Effector memory CD8-positive, alpha-beta T cell (primary cell): ENCODE data around the gene LRRC8C.
"Not testable (repeated sequence)": the region's sequence is repeated elsewhere in the genome, so short reads cannot be mapped to it uniquely, and the experiment has no call there.

ENCODE experiments used
- ATAC-seq: fragments of 150-1000 bp; cut with Tn5 transposase; replicated peaks from 2 replicates; pipeline ENCODE4 v1.10.0; 2021; ENCODE audit warnings: mild to moderate bottlenecking, moderate library complexity
- DNase-seq, 3 experiments: peaks; one replicate each; pipeline ENCODE4 v3.0.0; 2021
- H3K27ac Mint-ChIP-seq, 2 donors: one replicate each; pipeline ENCODE4 v1.8.0; 2022; ENCODE audit warnings: mild to moderate bottlenecking in 2 of 2, mixed read lengths in 2 of 2, moderate library complexity in 2 of 2
- H3K27me3 Mint-ChIP-seq, 2 donors: one replicate each; pipeline ENCODE4 v1.8.0; 2022; ENCODE audit warnings: mixed read lengths in 2 of 2
- H3K36me3 Mint-ChIP-seq: one replicate; pipeline ENCODE4 v1.8.0; 2022; ENCODE audit warnings: mild to moderate bottlenecking, moderate library complexity, mixed read lengths; ENCODE audit not compliant: insufficient read depth
- H3K4me1 Mint-ChIP-seq, 2 donors: one replicate each; pipeline ENCODE4 v1.8.0; 2022; ENCODE audit warnings: low read depth in 2 of 2, mixed read lengths in 2 of 2
- H3K4me3 Mint-ChIP-seq, 2 donors: one replicate each; pipeline ENCODE4 v1.8.0; 2022; ENCODE audit warnings: mild to moderate bottlenecking in 2 of 2, mixed read lengths in 2 of 2, moderate library complexity in 2 of 2
- H3K9me3 Mint-ChIP-seq, 2 donors: one replicate each; pipeline ENCODE4 v1.8.0; 2022; ENCODE audit warnings: mixed read lengths in 2 of 2

The LRRC8C gene

DNA sequence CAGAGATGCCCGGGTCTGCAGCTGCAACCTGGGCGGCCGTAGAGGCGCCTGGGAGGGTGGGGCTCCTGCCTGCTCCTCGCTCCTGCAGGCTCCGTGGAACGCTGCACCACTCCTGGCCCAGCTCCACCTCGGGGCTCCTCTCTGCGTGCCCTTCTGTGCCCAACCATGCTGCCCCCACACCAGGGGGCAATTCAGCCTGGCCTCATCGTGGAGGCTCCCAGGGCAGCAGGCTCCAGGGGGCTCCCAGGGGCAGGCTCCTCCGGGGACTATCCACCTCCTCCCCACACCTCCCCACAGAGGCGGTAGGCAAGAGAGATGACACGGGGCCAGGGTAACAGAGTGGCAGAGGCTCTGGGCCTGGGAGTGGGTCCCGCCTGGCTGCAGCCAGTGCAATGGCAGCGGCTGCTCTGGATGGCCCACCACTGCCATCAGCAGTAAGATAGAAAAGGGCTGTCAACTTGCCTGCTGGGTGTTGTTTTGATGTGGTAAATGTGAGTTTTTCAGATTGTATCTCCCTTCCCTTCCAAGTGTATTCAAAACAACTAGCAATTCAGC, 22.4 kb upstream of the LRRC8C start:
- DNase-seq: peak; percentile 57
- ATAC-seq: peak; percentile 50
- Mint-ChIP-seq H3K27ac (peak overlapping the region; percentile 96 to 97), H3K4me3 (peak overlapping the region; percentile 85 to 88), H3K4me1 (peaks cover 55 to 73% of the 10 kb centered on the region in 2 donors), H3K36me3 (peaks cover 26% of the 10 kb centered on the region), H3K9me3 (no peaks in the 10 kb centered on the region), H3K27me3 (no peaks in the 10 kb centered on the region)

DNA sequence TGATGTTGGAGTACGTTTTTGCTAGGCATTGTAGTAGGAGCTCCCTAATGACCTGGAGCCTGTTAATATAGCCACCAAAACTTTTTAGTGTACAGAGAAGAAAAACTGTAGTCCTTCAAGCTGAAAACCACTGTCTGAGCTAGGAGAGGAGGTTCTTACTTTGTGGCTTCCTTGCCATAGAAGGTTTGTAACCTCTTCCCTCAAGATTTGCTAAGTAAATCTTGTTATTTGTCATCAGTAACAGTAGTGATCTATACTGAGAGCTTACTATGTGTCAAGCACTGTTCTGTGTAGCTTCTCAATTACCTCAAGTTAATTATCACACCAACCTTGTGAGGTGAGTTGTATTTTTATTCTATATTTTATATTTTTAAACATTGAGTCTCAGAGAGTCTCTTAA, 21.2 kb upstream of the LRRC8C start:
- Mint-ChIP-seq H3K36me3 (peaks cover 26% of the 10 kb centered on the region), H3K27ac (peak overlapping the region; percentile 96 to 97), H3K27me3 (no peaks in the 10 kb centered on the region), H3K4me1 (peaks cover 50 to 69% of the 10 kb centered on the region in 2 donors), H3K4me3 (peak overlapping the region; percentile 85 to 88), H3K9me3 (no peaks in the 10 kb centered on the region)
- no peak for DNase-seq
- peak; percentile 23 for ATAC-seq

DNA sequence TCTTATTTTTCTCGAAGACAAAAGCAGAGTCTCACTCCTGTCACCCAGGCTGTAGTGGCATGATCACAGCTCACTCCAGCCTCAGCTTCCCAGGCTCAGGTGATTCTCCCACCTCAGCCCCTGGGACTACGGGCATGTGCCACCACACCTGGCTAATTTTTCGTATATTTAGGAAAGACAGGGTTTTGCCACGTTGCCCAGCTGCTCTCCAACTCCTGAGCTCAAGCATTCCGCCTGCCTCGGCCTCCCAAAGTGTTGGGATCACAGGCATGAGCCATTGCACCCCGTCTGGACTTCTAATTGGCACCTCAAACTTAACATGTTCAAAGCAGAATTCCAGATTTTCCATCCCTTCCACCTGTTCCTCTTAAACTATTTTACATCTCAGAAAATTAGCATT, 19.0 kb upstream of the LRRC8C start:
- no peak overlapping the region for H3K4me3 Mint-ChIP-seq
- no peaks in the 10 kb centered on the region for H3K9me3 Mint-ChIP-seq
- peaks cover 32 to 51% of the 10 kb centered on the region in 2 donors for H3K4me1 Mint-ChIP-seq
- H3K36me3 Mint-ChIP-seq: peaks cover 9% of the 10 kb centered on the region
- H3K27ac Mint-ChIP-seq: peak overlapping the region in 1 of 2 donors; percentile 35
- no peaks in the 10 kb centered on the region for H3K27me3 Mint-ChIP-seq
- ATAC-seq (no peak), DNase-seq (no peak)

DNA sequence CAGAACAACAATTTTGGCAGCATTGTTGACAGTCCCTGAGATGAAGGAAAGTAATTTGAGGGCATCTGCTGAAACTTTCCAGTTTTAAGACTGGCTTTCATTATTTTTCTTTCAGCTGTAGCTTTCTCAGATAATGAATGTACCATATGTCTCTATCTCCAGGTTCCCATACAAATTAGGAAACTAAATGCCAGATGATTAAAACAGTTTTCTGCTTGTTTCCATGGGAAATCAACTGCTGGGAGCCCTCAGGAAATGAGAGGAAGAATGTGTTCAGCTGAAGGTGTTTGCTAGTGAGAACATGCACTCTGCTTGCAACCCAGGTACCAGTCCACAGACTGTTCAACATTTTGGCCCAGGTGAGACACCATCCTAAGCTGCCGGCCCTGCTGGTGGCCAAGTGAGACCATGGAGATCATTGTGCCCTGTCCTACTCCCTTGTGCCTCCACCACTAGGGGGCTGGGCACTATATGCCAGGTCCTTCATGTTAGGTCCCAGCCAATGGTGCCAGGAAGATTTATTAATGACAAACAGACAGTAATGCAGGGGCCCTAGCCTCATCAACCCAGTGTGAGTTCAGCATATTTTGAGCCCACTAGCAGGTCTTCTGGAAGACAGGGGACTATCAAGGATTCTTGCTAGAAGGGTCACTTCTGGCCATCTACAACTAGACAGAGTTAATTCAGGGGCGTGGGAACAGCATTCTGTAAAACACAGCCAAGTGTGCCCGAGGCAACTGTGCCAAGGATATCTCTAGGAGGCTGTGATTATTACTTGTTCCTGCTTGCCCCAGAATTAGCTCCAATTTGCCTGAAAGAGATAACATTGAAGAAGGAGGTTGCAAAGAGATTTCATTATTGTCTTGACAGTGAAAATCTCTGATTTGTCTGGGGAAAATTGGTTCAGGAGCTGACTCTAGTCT, 17.0 kb upstream of the LRRC8C start:
- Mint-ChIP-seq H3K27me3 (no peaks in the 10 kb centered on the region), H3K4me1 (peaks cover 17 to 40% of the 10 kb centered on the region in 2 donors), H3K4me3 (no peak overlapping the region), H3K36me3 (peaks cover under 1% of the 10 kb centered on the region), H3K27ac (no peak overlapping the region), H3K9me3 (no peaks in the 10 kb centered on the region)
- ATAC-seq (peak; percentile 24), DNase-seq (no peak)

DNA sequence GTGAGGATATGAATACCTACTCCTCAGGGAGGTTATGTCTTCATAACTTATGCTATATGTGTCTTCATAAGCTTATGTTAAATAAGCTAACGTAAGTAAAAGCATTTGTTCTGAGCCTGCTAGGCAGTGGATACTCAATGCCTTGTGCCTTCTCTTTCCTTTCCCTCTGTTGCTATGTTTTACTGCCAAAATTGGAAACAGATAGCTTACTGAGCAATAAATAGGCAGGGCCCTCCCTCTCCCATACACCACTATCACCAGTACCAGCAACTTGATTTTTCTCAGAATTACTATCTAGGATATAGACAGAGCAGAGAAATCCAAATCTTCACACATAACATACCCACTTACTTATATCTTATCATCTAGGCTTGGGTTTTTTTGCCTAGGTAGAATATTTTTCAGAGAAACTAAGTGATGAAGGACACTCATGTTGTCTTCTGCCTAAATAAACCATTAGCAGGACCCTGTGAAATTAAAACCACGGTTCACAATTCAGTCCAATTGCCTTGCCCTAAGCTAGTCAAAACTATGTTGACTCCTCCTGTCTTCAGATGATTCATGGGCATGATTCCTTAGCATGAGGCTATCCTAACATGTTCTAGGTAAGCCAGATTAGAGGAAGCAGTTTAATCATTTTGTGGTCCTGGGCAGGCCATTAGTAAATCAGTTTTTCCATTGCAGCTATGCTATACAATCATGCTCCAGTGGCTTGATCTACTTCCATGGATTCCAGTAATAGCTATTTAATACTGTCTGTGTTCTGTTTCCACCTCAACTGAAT, 15.9 kb upstream of the LRRC8C start:
- ATAC-seq (no peak), DNase-seq (no peak)
- Mint-ChIP-seq H3K27ac (no peak overlapping the region), H3K4me3 (no peak overlapping the region), H3K27me3 (no peaks in the 10 kb centered on the region), H3K9me3 (no peaks in the 10 kb centered on the region), H3K4me1 (peaks cover 13 to 32% of the 10 kb centered on the region in 2 donors), H3K36me3 (no peaks in the 10 kb centered on the region)

DNA sequence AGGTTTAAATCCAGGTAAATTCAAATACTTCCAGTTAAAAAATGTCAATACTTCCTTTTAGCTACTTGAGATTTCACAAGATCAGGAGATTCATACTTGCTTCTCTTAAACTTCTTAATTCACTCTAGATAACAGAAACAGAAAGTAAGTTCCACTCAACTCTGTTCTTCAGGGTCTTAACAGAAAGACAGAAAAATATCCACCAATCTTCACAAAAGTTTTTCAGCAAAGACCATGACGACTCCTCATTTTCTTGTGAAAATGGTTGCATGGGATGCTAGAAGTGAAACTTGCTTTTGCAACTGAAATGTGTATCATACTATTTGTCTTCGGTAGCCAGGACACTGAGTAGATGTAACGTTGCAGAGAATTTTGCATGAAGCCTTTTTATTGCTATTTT, 12.3 kb upstream of the LRRC8C start:
- Mint-ChIP-seq H3K9me3 (no peaks in the 10 kb centered on the region), H3K4me3 (peak overlapping the region in 1 of 2 donors; percentile 7), H3K27ac (no peak overlapping the region), H3K36me3 (peaks cover 3% of the 10 kb centered on the region), H3K27me3 (no peaks in the 10 kb centered on the region), H3K4me1 (peaks cover 7 to 22% of the 10 kb centered on the region in 2 donors)
- ATAC-seq (no peak), DNase-seq (no peak)

DNA sequence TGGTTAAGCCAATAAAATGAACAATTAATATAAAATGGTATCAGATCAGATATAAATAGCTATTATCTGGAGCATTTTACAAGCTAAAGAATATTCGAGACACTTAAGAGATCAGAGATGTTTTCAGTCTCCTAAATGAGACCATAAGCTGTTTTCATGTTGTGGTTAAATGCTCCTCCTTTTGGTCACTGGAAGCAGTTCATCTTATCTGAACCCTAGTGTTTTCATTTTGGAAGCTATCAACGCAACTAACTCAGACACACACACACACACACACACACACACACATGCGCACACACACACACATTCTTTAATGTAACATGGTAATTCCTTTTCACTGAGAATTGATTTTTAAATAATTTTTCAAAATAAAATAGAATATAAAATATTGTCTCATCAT, 10.0 kb upstream of the LRRC8C start:
- Mint-ChIP-seq H3K9me3 (no peaks in the 10 kb centered on the region), H3K4me3 (no peak overlapping the region), H3K27ac (peak overlapping the region in 1 of 2 donors; percentile 57), H3K36me3 (peaks cover 8% of the 10 kb centered on the region), H3K27me3 (no peaks in the 10 kb centered on the region), H3K4me1 (peaks cover 7 to 23% of the 10 kb centered on the region in 2 donors)
- no peak for DNase-seq
- ATAC-seq: peak; percentile 65

DNA sequence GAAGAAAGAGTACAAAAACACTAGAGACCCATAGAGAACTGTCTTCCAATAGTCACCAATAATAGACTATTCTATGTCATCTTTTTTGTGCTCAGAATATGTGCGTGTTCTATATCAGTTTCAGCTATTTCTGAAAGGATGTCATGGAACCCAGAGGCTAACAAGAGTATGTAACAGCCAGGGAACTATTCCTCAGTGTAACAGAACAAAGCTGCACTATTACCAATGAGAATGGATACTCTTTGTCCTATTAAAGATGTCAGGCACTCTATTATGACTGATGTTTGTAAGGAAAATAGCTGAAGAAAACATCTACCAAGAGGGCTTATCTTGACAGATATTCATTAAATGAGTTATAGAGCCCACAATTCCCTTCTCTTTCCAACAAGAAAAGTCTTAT, 8.6 kb upstream of the LRRC8C start:
- no peaks in the 10 kb centered on the region for H3K27me3 Mint-ChIP-seq
- peaks cover 17 to 31% of the 10 kb centered on the region in 2 donors for H3K4me1 Mint-ChIP-seq
- ATAC-seq (no peak), DNase-seq (no peak)
- H3K4me3 Mint-ChIP-seq: no peak overlapping the region
- peaks cover 8% of the 10 kb centered on the region for H3K36me3 Mint-ChIP-seq
- no peaks in the 10 kb centered on the region for H3K9me3 Mint-ChIP-seq
- H3K27ac Mint-ChIP-seq: no peak overlapping the region

DNA sequence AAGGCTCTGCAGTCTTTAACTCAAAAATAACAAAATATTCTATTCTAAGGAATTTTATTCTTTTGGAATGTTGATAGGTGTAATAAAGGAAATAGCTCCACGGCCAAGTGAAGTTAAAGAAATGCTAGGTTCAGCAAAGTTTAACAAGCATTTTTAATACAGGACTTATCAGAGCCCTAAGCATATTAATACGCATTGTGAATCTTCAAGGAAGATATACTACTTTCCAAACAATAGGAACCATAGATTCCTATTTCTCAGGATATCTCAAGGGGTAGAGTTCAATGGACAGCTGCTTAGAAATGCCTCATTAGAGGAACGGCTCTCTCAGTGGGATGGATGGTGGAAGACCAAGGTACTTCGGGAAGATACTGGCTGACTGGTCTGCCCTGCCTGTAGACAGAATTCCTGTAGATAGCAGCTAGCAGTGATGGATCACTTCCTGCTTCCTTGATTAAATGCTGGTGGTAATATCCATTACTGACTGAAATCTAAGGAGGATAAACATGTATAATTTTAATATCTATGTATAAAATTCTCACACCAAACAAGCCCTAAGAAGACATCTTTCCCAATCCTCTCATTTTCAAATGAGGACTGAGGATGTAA, 8.1 kb upstream of the LRRC8C start:
- Mint-ChIP-seq H3K27me3 (no peaks in the 10 kb centered on the region), H3K4me1 (peaks cover 19 to 35% of the 10 kb centered on the region in 2 donors), H3K9me3 (no peaks in the 10 kb centered on the region), H3K4me3 (no peak overlapping the region), H3K27ac (no peak overlapping the region), H3K36me3 (peaks cover 8% of the 10 kb centered on the region)
- ATAC-seq: no peak
- DNase-seq: no peak

DNA sequence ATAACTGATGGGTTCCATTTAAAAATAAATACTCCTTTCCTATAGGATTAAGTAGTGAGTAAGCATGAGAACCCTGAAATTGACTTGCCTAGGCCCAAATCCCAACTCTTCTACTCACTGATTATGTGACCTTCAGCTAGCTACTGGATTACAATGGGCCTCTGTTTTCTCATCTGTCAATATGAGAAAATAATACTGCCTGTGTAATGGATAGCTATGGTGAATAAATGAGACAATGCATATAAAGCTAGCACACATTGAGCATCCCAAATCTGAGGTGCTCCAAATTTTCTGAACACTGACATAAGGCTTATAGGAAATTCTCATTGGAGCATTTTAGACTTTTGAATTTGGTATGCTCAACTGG, 5.3 kb upstream of the LRRC8C start:
- Mint-ChIP-seq H3K9me3 (no peaks in the 10 kb centered on the region), H3K27ac (peak overlapping the region in 1 of 2 donors; percentile 70), H3K36me3 (peaks cover 19% of the 10 kb centered on the region), H3K27me3 (no peaks in the 10 kb centered on the region), H3K4me1 (peaks cover 34 to 54% of the 10 kb centered on the region in 2 donors), H3K4me3 (no peak overlapping the region)
- DNase-seq: no peak
- ATAC-seq: no peak

DNA sequence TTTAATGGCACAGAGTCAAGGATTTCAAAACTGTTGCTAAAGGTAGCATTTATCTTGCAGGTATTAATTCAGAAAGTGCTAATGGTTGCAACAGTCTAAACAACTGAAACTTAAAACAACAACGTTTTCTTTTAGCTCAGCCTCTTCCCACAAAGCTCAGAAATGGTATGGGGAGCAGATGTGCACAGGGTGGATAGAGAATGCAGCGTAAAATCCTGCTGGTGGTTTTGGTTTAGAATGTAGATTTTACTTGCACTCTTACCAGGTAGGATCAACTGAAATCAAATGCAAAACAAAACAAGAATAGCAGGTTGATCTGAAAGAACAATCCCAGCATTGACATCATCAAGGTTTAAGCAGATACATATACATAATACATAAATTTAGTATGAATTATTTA, 3.8 kb upstream of the LRRC8C start:
- no peak for DNase-seq
- peaks cover 32% of the 10 kb centered on the region for H3K36me3 Mint-ChIP-seq

DNA sequence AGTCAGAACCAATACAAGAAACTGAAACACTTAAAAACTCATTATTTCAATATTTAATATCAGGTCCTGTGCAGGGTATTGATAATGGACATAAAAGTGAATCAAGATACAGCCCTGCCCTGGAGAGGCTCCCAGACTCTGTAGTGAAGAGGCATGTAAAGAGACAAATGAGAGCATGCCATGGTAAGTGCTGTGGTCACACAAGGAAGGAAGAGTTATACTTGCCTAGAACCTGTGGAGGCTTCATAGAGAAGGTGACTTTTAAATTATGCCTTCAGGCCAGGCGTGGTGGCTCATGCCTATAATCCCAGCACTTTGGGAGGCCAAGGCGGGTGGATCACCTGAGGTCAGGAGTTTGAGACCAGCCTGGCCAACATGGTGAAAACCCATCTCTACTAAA, 3.3 kb upstream of the LRRC8C start:
- H3K4me1 Mint-ChIP-seq: peaks cover 43 to 56% of the 10 kb centered on the region in 2 donors
- not testable (repeated sequence) for ATAC-seq, H3K9me3 Mint-ChIP-seq, H3K27me3 Mint-ChIP-seq, DNase-seq
- peak overlapping the region; percentile 70 to 85 for H3K27ac Mint-ChIP-seq
- peaks cover 33% of the 10 kb centered on the region for H3K36me3 Mint-ChIP-seq
- H3K4me3 Mint-ChIP-seq: peak overlapping the region; percentile 37 to 39

More for the DNA sequence above, 3.8 kb upstream of the LRRC8C start:
- Mint-ChIP-seq H3K4me3 (peak overlapping the region; percentile 37 to 39), H3K27ac (peak overlapping the region; percentile 70 to 85), H3K4me1 (peaks cover 40 to 52% of the 10 kb centered on the region in 2 donors), H3K9me3 (no peaks in the 10 kb centered on the region), H3K27me3 (no peaks in the 10 kb centered on the region)
- no peak for ATAC-seq

DNA sequence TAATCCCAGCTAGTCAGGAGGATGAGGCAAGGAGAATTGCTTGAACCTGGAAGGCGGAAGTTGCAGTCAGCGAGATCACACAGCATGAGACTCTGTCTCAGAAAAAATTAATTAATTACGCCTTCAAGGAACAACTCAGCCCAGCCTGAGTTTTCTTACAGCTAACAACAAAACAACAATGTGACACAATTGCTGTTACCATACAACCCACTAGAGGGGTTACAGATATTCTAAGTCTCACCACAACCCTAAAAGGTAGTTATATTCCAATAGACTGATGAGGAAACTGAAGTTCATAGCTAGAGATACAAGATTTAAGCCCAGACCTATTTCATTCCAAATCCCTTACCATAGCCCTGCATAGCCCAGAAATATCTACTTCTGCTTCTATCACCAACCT, 2.9 kb upstream of the LRRC8C start:
- no peaks in the 10 kb centered on the region for H3K9me3 Mint-ChIP-seq
- peak overlapping the region; percentile 37 to 39 for H3K4me3 Mint-ChIP-seq
- peaks cover 33% of the 10 kb centered on the region for H3K36me3 Mint-ChIP-seq
- peak overlapping the region; percentile 70 to 85 for H3K27ac Mint-ChIP-seq
- peaks cover 45 to 59% of the 10 kb centered on the region in 2 donors for H3K4me1 Mint-ChIP-seq
- DNase-seq: no peak
- no peak for ATAC-seq
- H3K27me3 Mint-ChIP-seq: no peaks in the 10 kb centered on the region
